ENCODE results near the gene ITGA11.

DNA sequence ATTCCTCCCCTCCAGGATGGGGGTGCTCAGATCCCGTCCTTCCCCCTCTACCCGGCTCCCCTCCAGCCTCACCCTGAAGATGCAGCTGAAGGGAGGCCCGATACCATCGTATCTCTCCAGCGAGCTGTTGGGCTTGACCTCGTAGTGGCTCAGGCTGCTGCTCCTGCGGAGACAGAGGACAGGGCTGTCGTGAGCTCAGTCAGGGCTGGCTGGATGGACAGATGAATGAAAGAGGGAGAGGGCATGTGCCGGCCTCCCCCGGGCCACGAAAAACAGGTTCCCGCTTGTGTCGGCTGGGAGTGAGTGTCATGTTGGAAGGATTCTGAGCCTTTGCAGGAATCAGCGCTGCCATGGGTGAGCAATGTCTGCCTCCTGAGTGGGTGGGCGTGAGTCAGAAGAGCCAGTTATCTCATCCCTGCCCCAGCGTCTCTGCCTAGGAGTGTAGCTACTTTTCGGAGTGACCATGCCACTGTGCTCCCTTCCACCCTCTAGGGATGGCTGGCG lies 119.2 kb downstream of the ITGA11 start:
- TF ChIP-seq, protein P1, sequence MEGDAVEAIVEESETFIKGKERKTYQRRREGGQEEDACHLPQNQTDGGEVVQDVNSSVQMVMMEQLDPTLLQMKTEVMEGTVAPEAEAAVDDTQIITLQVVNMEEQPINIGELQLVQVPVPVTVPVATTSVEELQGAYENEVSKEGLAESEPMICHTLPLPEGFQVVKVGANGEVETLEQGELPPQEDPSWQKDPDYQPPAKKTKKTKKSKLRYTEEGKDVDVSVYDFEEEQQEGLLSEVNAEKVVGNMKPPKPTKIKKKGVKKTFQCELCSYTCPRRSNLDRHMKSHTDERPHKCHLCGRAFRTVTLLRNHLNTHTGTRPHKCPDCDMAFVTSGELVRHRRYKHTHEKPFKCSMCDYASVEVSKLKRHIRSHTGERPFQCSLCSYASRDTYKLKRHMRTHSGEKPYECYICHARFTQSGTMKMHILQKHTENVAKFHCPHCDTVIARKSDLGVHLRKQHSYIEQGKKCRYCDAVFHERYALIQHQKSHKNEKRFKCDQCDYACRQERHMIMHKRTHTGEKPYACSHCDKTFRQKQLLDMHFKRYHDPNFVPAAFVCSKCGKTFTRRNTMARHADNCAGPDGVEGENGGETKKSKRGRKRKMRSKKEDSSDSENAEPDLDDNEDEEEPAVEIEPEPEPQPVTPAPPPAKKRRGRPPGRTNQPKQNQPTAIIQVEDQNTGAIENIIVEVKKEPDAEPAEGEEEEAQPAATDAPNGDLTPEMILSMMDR (IDR thresholded peaks at IDR 0.05) = no peak
- TF ChIP-seq POLR2AphosphoS5 (IDR thresholded peaks at IDR 0.05) = no peak
